Activated CD8-positive, alpha-beta memory T cell treated with anti-CD3 and anti-CD28 coated beads for 48 hours (primary cell): ENCODE measurements around the gene LINC00305.

ENCODE experiments used
- DNase-seq, 3 experiments: peaks; one replicate each; pipeline ENCODE4 v3.0.0-alpha.2; 2020; ENCODE audit warnings: low read depth in 2 of 3, low spot score in 2 of 3

LINC00305 gene

GRCh38 chr18:64037812-64038414 is 111.0 kb downstream of the LINC00305 start:
- DNase-seq: no peak

GRCh38 chr18:64032312-64032711 is 116.6 kb downstream of the LINC00305 start:
- DNase-seq: no peak

GRCh38 chr18:64031411-64031810 is 117.5 kb downstream of the LINC00305 start:
- DNase-seq: no peak
